ENCODE data around the gene ZNF83. TPM values are rescaled to one million over a fixed set of nuclear protein-coding genes. Genes with fewer than 3 reads are reported as not detected.

Gene ZNF83
- total RNA-seq = 27.3 and 54.5 TPM in 2 replicates

DNA sequence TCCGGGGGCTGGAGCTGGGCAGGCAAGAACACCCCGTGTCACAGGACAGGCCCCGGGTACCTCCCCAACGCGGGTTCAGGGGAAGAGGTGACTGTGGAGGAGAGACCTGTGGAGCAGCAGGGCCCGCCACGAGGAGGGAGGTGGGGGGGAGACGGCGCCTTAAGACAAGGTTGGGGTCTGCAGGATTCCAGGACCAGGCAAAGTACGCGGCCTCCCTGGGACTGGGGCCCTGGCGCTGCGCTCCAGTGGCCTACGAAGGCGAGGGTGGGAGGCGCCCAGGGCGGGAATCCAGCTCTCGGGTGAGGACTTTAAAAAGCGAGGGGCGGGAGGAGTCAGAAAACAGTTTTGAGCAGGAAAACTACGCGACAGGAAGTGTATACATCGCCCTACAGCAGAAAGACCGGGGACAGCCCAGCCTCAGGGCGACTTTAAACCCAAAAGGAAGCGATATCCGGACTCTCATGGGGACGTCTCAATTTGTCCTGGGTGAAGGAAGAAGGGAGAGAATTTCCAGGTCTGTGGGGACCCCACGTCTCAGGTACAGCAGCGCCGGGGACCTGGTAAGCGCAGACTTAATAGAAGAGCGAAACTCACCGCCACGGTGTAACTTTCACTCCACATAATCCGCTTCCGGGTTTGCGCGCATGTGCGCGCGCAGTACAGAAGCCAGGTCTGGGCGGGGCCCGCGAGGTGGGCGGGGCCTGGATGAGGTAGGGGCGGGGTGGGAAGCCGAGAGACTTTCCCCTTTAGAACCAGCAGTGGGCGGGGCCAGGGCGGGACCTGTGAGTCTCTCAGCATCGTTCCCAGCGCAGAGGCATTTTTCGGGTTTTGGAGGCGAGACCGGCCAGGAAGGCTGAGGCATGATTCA, at the start of gene ZNF83:
TSS of gene ZNF83 (minus strand) at position 638 of the 868 bp plus-strand sequence.

DNA sequence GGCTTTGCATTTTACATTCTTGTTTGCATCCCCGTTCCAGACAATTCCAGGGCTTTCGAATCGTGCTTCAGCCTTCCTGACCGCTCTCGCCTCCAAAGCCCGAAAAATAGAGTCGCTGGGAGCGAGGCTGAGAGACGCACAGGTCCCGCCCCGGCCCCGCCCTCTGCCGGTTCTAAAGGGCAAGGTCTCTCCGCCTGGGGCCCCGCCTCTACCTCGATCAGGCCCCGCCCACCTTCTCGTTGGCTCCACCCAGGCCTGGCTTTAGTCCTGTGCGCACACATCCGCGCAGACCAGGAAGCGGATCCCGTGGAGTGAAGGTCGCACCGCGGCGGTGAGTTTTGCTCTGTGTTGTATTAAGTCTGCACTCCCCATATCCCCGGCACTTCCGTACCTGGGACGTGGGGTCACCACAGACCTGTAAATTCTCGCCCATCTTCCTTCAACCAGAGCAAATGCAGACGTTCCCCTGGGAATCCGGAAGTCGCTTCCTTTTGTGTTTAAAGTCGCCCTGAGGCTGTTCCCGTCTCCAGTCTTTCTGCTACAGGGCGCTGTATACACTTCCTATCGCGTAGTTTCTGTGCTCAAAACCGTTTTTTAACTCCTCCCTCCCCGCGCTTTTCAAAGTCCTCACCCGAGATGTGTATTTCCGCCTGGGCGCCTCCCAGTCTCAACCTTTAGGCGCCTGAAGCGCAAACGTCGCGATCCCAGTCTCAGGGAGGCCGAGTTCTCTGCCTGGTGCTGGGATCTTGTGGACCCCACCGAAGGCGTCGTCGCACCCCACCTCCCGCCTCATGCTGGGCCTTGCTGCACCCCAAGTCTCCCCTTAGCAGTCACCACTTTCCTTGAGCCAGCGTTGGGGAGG, 67.9 kb downstream of the ZNF83 start, which contains the start of gene ZNF701:
TSS of gene ZNF701 (plus strand) at position 288 of the 862 bp plus-strand sequence. CDS start 3,861 bp downstream, outside the sequence.

Other genes starting within 250 kb of the ZNF83 start
- 7.8 and 13.8 TPM in 2 replicates for gene ZNF528, start 240.5 kb downstream of the ZNF83 start, total RNA-seq
- not detected in 2 replicates for gene ZNF534, start 209.2 kb downstream of the ZNF83 start, total RNA-seq
- gene ZNF578, start 184.8 kb downstream of the ZNF83 start, total RNA-seq = 0.72 and 1.8 TPM in 2 replicates
- gene ZNF808, start 110.7 kb downstream of the ZNF83 start, total RNA-seq = 11.9 and 21.7 TPM in 2 replicates
- 8.5 and 14.0 TPM in 2 replicates for gene ZNF701, start 68.1 kb downstream of the ZNF83 start, total RNA-seq
- gene ZNF611, start 96.7 kb upstream of the ZNF83 start, total RNA-seq = 8.6 and 10.1 TPM in 2 replicates
- gene ZNF600, start 148.4 kb upstream of the ZNF83 start, total RNA-seq = 1.7 and 3.7 TPM in 2 replicates
- 13.0 and 20.9 TPM in 2 replicates for gene ZNF28, start 183.3 kb upstream of the ZNF83 start, total RNA-seq
- gene ZNF468, start 219.3 kb upstream of the ZNF83 start, total RNA-seq = 13.9 and 24.3 TPM in 2 replicates

Data from endothelial cell of coronary artery (primary cell).